Fibroblast of upper back skin (primary cell): ENCODE data around the gene HASPIN.
"Not testable (repeated sequence)": the region's sequence is repeated elsewhere in the genome, so short reads cannot be mapped to it uniquely, and the experiment has no call there.

Experiments
- DNase-seq: peaks from one replicate; pipeline ENCODE4 v3.0.0-alpha.2; 2013

Gene HASPIN

DNA sequence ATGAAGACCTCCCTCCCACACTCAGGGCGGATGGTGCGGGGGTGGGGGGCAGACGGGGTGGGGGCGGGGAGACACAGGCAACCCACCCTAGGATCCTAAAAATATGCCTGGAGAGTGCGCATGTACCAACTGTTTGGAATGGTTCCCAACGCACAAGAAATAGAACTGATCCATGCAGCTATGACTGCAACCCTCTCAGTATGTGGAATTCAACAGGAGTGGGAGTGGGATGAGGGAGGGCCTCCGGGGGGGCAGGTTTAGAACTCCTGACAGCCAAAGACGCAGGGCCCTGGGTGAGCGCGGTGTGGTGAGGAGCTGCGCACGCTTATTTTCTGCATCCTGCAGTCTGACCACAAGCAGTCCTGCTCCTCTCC is 26.6 kb upstream of the HASPIN start:
- DNase-seq: no peak

DNA sequence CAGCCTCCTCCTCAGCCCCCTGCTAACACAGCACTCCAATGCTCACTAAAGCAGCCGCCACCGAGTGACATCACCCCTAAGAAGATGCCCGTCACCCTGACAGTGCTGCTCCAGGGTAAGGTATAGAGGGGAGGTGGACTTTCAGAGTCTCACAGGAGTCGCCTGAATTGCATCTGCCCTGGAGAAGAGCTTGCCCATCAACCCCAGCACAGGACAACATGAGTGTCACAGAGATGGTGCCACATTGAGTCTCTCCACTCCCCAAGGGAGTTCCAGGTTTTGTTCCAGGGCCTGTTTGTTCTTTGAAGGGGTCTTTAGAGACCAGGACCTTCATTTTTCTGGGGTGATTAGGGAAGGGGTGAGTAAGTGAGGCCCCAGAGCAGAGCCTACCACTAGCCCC is 25.6 kb upstream of the HASPIN start:
- no peak for DNase-seq

- DNase-seq: no peak
Measured at GRCh38 chr17:3699951-3700350, 23.8 kb upstream of the HASPIN start.

DNA sequence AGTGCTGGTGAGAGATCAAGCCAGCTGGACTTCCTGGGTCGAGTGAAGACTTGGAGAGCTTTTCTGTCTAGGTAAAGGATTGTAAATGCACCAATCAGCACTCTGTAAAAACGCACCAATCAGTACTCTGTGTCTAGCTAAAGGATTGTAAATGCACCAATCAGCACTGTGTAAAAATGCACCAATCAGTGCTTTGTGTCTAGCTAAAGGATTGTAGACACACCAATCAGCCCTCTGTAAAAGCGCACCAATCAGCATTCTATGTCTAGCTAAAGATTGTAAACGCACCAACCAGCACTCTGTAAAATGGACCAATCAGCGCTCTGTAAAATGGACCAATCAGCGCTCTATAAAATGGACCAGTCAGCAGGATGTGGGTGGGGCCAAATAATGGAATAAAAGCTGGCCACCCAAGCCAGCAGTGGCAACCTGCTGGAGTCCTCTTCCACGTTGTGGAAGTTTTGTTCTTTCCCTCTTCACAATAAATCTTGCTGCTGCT is 21.6 kb upstream of the HASPIN start:
- not testable (repeated sequence) for DNase-seq

GRCh38 chr17:3704931-3705717 is 18.6 kb upstream of the HASPIN start:
- DNase-seq: no peak

DNA sequence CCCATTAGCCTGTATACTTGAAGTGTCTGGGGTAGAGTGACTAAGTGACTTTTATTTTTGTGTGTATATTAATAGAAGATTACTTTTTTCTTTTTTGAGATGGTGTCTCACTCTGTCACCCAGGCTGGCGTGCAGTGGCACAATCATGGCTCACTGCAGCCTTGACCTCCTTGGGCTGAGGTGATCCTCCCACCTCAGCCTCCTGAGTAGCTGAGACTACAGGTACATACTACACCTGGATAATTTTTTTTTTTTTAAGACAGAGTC is 18.1 kb upstream of the HASPIN start:
- not testable (repeated sequence) for DNase-seq

- no peak for DNase-seq
Measured at GRCh38 chr17:3708366-3708765, 15.3 kb upstream of the HASPIN start.

DNA sequence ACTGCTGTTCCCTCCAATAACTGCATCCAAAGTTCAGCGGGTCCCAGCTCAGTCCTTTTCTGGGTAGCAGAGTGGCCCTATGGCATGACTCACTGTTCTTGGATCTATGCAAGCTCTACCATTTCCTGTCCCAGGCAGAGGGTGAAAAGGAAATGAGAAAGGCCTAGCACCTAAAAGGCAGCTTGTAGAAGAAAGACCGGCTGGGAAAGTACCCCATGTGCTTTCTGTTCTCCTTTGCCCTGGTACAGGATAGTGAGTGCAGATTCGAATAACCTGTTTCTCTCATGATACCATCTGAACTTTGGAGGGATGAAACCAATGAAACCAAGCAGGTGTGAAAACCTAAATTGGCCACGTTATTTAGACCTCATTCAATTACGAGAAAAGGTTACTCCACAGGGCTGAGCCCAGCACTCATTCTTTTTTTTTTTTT is 12.7 kb upstream of the HASPIN start:
- peak; percentile 27 for DNase-seq

DNA sequence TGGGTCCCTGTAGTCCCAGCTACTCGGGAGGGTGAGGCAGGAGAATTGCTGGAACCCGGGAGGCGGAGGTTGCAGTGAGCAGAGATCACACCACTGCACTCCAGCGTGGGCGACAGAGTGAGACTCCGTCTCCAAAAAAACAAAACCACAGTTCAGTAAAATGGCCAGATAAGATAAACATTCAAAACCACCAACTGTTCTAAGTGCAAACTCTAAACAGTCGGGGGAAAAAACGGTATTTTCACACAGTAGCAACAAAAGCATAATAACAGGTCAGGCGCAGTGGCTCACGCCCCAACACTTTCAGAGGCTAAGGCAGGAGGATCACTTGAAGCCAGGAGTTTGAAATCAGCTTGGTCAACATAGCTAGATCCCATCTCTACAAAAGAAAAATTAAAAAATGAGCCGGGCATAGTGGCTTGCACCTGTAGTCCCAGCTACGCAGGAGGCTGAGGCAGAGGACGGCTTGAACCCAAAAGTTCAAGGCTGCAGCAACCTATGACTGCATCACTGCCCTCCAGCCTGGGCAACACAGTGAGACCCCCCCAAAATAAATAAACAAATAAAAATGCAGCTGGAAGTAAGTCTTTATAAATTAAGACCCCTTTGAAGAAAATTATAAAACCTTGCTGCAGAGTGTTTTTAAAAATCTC is 10.8 kb upstream of the HASPIN start:
- DNase-seq: no peak

- DNase-seq: no peak
Measured at GRCh38 chr17:3715296-3715695, 8.4 kb upstream of the HASPIN start.

GRCh38 chr17:3718201-3718600 is 5.5 kb upstream of the HASPIN start:
- no peak for DNase-seq

DNA sequence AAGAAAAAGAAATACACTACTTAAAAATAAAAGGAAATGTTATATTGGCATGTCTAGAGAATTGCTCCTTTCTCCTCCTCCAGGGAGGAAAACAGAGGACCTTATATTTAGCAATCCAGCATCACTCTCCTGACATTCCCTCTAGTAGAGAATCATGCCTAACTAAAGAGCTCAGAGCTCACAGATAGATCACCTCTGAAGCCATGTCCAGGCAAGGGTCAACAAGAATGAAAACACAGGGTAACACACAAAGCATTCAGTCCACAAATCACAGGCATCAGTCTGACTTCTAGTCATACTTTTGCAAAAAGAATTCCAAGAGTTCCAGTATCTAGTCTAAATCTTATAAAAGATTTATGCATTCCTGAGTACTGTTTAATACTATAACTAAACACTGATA is 4.4 kb upstream of the HASPIN start:
- no peak for DNase-seq

GRCh38 chr17:3722716-3723115 is 987 bp upstream of the HASPIN start:
- DNase-seq: no peak

GRCh38 chr17:3723188-3723555 is 531 bp upstream of the HASPIN start:
- DNase-seq: no peak

DNA sequence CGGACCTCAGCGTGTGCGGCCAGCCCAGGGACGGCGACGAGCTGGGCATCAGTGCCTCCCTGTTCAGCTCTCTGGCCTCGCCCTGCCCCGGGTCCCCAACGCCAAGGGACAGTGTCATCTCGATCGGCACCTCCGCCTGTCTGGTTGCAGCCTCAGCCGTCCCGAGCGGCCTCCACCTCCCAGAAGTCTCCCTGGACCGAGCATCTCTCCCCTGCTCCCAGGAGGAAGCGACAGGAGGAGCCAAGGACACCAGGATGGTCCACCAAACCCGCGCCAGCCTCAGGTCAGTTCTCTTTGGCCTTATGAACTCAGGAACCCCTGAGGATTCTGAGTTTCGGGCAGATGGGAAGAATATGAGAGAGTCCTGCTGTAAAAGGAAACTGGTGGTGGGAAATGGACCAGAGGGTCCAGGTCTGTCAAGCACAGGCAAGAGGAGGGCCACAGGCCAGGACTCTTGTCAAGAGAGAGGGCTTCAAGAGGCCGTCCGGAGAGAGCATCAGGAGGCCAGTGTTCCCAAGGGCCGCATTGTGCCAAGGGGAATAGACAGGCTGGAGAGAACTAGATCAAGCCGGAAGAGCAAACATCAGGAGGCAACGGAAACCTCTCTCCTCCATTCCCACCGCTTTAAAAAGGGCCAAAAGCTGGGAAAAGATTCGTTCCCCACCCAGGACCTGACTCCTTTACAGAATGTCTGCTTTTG is 825 bp downstream of the HASPIN start:
- DNase-seq: no peak

- DNase-seq: no peak
Measured at GRCh38 chr17:3727041-3727440, 3.3 kb downstream of the HASPIN start.

GRCh38 chr17:3728099-3728498 is 4.4 kb downstream of the HASPIN start:
- DNase-seq: not testable (repeated sequence)

DNA sequence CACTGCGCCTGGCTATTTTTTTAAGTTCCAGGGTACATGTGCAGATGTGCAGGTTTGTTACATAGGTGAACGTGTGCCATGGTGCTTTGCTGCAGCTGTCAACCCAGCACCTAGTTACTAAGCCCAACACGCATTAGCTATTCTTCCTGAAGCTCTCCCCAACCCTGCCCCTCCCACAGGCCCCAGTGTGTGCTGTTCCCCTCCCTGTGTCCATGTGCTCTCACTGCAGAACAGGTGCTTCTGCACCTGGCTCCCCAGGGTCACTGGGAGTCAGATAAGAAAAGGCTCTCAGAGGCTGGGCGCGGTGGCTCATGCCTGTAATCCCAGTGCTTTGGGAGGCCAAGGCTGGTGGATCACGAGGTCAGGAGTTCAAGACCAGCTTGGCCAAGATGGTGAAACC is 6.2 kb downstream of the HASPIN start:
- DNase-seq: no peak

- peak; percentile 77 for DNase-seq
Measured at GRCh38 chr17:3730881-3731429, 7.3 kb downstream of the HASPIN start.

DNA sequence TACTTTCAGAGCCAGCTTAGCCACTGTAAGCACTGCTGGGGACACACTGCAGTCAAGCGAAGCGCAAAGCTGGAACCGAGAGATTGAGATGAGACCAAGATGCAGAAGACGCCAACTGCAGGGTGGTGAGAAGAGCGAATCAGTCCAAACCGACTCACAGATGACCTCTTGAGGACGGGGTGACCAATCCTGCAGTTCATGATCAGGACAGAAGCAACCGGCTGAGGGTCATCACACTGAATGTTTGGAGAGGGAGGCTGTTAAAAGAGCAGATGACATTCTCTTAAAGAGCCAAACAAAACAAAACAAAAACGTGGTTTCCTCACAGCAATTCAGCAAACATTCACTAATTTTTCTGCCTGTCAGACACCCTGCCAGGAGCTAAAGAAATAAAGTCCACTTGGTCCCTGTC is 8.5 kb downstream of the HASPIN start:
- DNase-seq: no peak

GRCh38 chr17:3734911-3735276 is 11.2 kb downstream of the HASPIN start:
- DNase-seq: not testable (repeated sequence)

DNA sequence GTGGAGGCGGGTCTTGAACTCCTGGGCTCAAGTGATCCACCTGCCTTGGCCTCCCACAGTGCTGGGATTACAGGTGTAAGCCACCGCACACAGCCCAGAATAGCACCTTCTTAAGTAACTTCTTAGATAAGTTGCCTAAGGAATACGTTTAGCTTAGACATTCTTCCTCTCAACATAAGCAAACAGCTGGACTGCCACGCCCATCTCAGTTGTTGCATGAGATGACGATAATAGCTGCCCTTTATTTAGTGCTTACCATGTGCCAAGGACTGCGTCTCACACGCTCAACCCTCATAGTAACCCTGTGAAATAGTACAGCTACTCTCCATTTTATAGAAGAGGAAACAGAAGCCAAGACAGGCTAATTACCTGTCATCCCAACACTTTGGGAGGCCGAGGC is 11.8 kb downstream of the HASPIN start:
- no peak for DNase-seq

DNA sequence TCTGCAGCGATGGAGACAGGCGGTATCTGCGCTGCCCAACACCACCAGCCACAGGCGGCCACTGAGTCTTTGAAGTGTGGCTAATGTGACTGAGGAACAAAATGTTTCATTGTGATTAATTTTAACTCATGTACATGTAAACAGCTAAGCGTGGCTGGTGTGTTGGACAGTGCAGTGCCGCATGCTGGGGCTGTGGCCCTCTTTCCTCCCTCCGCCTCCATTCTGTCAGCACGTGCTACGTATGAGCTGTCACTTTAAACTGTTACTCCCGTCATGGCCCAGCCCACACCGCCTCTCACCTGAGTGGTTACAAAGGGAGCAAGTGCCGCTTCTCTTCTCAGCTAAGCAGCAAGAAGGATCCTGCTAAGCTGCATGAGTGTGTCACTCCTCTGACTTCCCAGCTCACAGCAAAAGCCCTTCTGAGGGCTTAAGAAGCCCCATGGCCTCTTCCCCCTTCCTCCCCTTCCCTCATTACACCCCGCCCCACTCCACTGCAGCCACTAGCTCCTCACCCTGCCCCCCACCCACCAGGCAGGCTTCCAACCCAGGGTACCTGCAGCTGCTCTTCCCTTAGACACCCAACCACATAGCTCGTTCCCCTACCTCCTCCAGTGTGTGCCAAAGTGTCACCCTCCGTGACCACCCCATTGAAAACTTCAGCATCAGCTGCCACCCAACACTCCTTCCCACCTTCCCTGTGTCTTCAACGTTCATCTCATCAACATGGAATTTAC is 15.0 kb downstream of the HASPIN start:
- no peak for DNase-seq
